Right ventricle myocardium superior (tissue), 1 donor: ENCODE data around the gene NRL. TPM values are rescaled to one million over a fixed set of nuclear protein-coding genes. Genes with fewer than 3 reads are reported as not detected.
A peak's percentile ranks its signal among the peaks of the same experiment; 100 is the strongest.
"Not testable (repeated sequence)": the region's sequence is repeated elsewhere in the genome, so short reads cannot be mapped to it uniquely, and the experiment has no call there.

Experiments used
- ATAC-seq: fragments of 200-7000 bp; cut with Tn5 transposase; one replicate; pipeline ENCODE4 v1.9.1; 2020; ENCODE audit warnings: mild to moderate bottlenecking; ENCODE audit not compliant: poor library complexity
- DNase-seq: peaks from one replicate; pipeline ENCODE4 v3.0.0-alpha.2; 2020
- intact Hi-C: fragments of 100-400 bp; cut with DNase I; formaldehyde crosslinking; loops from one replicate; pipeline ENCODE4 v1.11.2; 2022
- total RNA-seq: library from RNA; stranded (reverse); fragmentation: NEBNext Ultra II Directional; extraction: Animal tissue kit (Norgen Biotek cat#: 25700); gene quantifications from one replicate; pipeline ENCODE4 v1.2.1, GENCODE V29; 2021
- donor health status: DM: no; HTN: yes; CAD: no; lungs with severe emphysema.

Gene NRL
- total RNA-seq, 1 donor from 2014 or later, result 0.75 TPM

DNA sequence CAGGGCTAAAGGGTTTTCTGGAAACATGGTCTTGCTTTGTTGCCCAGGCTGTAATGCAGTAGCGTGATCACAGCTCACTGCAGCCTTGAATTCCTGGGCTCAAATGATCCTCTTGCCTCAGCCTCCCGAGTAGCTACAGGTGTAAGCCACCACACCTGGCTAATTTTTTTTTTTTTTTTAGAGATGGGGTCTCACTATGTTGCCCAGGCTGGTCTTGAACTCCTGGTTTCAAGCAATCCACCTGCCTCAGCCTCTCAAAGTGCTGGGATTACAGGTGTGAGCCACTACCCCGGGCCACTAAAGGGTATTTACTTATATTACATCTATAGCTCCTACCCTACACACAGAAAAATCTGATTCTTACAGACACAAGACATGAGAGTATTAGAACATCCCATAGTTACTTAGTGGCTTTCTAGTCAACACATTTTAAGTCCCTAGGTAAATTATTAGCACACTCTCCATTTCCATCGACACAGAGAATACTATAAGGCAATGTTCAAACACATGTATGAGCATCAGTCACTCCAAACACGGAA lies 6.3 kb downstream of the NRL start:
- intact Hi-C loops, result loop anchor here (5.0 kb wide), 1 partner anchor 51 kb away; no protein-coding TSS in a partner anchor
- ATAC-seq (no peak), DNase-seq (no peak)

- ATAC-seq (no peak), DNase-seq (no peak)
- intact Hi-C loops, result loop anchor here (5.0 kb wide), 1 partner anchor 49 kb away; no protein-coding TSS in a partner anchor
These were observed 8.0 kb downstream of the NRL start for GRCh38 chr14:24106672-24107271.

GRCh38 chr14:24105609-24106239 lies 9.0 kb downstream of the NRL start:
- ATAC-seq, DNase-seq: not testable (repeated sequence)
- intact Hi-C loops, result loop anchor here (5.0 kb wide), 1 partner anchor 48 kb away; no protein-coding TSS in a partner anchor

GRCh38 chr14:24103451-24103850 lies 11.3 kb downstream of the NRL start:
- intact Hi-C loops, result no loop called here
- no peak for ATAC-seq
- no peak for DNase-seq

DNA sequence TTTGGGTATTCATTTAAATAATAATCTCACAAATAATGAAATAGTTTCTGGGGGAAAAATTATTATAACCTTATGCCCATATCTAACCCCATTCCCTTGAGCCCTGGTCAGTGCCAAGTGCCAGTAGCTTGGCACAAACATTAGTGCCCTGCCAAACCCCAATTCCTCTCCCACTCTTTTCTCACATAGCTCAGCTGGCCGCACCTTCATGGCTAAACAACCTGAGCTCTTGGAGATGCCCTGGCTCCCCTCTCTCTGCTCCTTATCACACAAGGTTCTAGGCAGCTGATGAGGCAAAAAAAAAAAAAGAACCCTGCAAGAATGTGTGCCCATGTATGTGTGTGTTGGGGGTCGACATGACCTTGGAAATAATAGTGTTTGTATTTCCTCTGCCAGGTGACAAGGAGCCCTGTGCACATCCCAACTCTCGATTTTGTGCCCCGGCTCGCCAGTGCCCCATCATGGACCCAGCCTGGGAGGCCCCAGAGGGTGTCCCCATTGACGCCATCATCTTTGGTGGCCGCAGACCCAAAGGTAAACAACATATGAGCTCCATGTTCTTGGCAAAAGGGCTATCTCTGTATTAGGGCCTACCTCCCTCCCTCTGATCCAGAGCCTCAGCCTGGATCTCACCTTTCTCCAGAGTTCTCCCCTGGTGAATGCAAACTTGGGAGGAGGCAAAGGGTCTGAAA lies 12.2 kb downstream of the NRL start:
- ATAC-seq (no peak), DNase-seq (no peak)
- intact Hi-C loops, result no loop called here

DNA sequence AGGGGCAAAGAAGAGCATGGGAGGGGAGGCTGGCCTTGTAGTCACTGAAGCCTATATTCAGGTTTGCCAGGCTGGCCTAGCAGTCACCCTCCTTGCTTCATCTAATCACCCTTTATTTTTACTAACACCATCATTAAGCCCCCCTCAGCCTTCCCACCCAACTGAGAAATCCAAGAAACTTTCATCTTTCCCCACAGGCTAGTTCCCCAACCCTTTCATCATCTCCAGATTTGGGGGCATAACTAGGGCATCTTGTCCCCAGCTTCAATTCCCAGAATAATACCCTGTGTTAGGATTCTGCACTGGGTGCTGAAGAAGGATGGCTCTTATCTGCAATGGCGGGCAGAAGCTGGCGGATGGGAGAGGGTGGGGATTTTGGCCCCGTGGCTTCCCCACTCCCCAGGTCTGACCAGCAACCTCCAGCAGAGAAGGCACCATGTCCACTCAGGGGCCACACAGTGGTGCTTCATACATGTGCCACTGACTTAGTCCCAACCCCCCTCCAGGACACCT lies 13.7 kb downstream of the NRL start:
- no peak for ATAC-seq
- DNase-seq, result no peak
- intact Hi-C loops, result no loop called here

DNA sequence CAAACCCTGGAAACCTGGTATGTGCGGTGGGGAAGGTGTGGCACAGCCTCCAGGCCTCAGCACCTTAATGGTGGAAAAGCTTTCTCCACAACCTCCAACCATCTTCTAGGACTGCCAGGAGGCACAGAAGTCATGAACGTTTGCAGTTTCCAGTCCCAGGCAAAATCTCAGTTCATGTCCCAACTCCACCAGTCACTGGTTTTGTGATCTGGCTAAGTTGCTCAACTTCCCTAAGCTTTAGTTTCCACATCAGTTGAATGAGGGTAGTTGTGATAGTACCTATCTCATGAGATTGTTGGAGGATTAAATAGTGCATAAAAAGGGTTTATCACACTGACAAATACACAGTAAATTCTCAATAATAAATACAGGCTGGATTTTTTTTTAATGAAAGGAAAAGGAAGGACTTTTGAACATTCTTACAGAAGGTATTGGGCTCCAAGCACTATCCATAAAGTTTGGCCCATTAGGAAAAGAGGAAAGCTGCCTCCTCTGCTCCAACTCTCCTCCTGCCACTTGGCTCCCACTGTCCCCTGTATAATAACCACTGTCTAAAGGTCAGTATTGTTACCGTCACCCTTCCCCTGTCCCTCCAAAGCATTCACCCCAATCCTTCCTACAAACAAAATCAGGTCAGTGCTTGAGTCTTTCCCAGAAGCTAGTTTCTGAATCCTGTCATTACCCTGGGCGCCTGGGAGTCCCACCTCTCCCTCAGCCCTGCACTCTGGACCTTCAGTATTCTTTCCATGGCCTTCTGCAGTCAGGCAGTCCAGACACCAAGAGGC lies 14.4 kb downstream of the NRL start:
- DNase-seq, result no peak
- no peak for ATAC-seq
- intact Hi-C loops, result no loop called here

DNA sequence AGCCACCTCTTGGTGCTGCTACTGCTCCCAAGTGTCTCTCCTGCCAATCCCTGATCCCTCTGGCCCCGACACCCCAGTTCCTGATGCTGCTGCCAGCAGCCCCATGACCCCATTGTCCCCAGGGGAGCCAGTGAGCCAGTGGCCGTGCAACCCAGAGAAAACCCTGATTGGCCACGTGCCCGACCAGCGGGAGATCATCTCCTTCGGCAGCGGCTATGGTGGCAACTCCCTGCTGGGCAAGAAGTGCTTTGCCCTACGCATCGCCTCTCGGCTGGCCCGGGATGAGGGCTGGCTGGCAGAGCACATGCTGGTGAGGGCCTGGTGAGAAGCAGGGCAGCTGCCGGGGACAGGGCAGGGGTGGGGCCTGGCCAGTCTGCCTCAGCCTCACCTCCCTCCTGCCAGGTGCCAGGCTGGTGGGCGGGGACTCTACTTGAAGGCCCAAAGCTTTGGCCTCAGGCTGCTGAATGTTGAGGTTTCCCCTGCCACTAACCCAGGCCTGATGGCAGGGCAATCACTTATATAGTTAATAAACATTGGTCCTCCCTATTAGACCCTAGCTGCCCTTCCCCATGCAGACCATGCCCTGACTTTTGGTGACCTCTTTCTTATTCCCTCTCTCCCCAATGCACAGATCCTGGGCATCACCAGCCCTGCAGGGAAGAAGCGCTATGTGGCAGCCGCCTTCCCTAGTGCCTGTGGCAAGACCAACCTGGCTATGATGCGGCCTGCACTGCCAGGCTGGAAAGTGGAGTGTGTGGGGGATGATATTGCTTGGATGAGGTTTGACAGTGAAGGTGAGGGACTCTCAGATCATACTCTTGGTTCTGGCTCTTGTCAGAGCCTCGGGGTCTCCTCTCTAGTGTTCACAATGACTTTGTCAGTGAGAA lies 15.6 kb downstream of the NRL start:
- DNase-seq, result no peak
- ATAC-seq, result no peak
- intact Hi-C loops, result no loop called here

DNA sequence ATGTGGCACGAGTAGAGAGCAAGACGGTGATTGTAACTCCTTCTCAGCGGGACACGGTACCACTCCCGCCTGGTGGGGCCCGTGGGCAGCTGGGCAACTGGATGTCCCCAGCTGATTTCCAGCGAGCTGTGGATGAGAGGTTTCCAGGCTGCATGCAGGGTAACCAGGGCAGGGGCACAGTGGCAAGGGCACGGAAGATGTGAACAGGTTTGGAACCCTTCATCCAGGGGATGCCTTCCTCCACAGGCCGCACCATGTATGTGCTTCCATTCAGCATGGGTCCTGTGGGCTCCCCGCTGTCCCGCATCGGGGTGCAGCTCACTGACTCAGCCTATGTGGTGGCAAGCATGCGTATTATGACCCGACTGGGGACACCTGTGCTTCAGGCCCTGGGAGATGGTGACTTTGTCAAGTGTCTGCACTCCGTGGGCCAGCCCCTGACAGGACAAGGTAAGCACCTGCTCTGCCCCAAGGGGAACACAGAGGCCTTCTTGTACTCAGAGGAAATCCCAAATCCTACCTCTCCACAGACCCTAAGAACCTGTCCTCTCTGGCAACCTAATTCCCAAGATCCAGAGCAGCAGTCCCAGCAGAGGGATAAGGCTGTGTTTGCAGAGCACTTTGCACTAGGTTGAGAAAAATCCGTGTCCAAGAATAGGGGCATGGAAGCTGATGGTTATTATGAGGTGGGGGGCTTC lies 16.4 kb downstream of the NRL start:
- ATAC-seq, result no peak
- intact Hi-C loops, result no loop called here
- no peak for DNase-seq

DNA sequence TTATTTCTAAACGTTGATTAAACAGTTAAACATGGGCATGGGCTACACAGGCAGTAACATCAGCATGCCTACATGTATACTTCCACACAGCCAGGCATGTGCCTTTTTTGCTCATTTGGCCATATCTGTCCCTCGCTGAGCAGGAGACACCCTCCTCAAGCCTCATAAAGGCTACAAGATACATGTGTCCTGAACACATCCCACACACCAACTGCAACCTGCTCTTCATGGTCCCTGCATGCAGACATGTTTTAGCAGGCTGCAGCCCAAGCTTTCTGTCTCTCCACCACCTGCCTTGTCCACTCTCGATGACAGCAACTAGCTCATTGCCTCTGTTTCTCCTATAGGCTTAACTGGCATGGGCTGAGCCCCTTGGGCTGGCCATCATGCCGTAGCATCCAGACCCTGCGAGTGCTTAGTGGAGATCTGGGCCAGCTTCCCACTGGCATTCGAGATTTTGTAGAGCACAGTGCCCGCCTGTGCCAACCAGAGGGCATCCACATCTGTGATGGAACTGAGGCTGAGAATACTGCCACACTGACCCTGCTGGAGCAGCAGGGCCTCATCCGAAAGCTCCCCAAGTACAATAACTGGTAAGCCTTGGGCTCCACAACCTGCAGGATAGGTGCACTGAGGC lies 18.1 kb downstream of the NRL start:
- intact Hi-C loops, result no loop called here
- no peak for DNase-seq
- no peak for ATAC-seq

GRCh38 chr14:24095271-24096068 lies 19.3 kb downstream of the NRL start:
- intact Hi-C loops, result no loop called here
- DNase-seq (peak; percentile 72), ATAC-seq (no peak)

- DNase-seq (no peak), ATAC-seq (no peak)
- intact Hi-C loops, result loop anchor here (5.0 kb wide), 1 partner anchor 38 kb away; no protein-coding TSS in a partner anchor
These were observed 19.9 kb downstream of the NRL start for GRCh38 chr14:24094841-24095270.

DNA sequence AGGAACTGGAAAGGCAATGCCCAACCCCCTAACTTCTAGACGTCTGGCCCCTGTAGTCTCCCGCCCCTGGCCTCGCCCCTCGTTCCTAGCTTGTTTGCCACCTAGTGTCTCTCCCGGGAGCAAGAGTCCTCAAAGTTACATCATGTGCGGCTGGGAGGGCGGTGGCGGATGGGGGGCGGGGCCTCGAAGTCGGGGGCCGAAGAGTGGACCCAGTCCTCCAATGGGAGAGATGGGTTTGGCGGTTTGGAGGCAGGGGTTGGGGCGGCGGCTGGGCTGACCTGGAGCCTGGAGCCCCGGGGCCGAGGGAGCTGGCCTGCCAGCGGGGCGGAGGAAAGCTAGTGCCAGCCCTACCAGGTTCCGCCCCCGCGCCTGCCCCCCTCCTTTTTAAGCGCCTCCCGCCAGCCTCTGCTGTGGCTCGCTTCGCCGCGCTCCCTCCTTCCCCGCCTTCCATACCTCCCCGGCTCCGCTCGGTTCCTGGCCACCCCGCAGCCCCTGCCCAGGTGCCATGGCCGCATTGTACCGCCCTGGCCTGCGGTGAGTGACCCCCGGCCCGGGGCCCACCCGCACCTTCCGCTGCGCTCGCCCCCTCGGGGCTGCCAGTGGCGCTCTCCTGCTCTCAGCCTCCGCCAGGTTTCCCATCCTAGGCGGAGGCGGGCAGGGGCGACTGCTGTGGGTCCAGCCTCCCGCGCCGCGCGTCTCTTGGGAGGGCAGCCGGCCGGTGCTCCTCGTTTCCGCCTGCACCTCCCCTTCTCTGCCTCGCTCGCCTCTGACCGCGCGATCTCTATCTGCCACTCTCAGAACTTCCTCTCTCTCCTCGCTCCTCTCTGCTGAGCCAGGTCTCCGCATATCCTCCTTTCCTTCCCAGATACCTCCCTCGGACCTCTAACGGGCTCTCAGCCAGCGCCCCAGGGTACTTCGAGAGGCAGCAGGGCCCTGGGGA lies 20.6 kb downstream of the NRL start, which contains the start of gene PCK2:
Gene PCK2, plus strand, starts transcription at position 411 of the 940 bp plus-strand sequence. Its CDS starts 95 bp downstream, at position 506.
- intact Hi-C loops, result loop anchor here (5.0 kb wide), 1 partner anchor 37 kb away; no protein-coding TSS in a partner anchor
- DNase-seq (peak; percentile 95), ATAC-seq (peak; percentile 91)

DNA sequence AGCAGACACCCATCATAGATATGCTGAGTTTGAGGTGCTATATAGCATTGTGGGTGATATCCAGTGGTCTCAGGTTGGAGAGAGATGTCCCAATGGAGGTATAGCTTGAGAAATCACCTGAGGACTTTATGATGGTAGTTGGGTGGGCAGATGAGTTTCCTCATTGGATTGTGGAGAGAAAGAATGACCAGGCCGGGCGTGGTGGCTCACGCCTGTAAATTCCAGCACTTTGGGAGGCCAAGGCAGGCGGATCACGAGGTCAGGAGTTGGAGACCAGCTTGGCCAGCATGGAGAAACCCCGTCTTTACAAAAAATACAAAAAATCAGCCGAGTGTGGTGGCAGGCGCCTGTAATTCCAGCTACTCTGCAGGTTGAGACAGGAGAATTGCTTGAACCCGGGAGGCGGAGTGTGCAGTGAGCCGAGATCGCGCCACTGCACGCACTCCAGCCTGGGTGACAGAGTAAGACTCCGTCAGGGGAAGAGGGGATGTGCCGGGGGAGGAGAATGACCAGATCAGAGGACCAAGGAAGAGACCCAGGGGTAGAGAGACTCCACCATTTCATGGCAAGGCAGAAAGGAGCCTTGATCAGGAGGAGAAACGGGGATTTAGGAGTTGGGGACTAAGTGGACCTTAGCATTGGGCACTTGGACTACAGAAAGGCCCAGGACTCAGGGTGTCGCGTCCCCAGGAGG lies 21.4 kb downstream of the NRL start:
- intact Hi-C loops, result loop anchor here (5.0 kb wide), 1 partner anchor 36 kb away; no protein-coding TSS in a partner anchor
- no peak for DNase-seq
- no peak for ATAC-seq
